ENCODE results near the gene OS9.

The OS9 gene

GRCh38 chr12:57741844-57742738 lies 48.2 kb downstream of the OS9 start:
- TF ChIP-seq, protein P1, sequence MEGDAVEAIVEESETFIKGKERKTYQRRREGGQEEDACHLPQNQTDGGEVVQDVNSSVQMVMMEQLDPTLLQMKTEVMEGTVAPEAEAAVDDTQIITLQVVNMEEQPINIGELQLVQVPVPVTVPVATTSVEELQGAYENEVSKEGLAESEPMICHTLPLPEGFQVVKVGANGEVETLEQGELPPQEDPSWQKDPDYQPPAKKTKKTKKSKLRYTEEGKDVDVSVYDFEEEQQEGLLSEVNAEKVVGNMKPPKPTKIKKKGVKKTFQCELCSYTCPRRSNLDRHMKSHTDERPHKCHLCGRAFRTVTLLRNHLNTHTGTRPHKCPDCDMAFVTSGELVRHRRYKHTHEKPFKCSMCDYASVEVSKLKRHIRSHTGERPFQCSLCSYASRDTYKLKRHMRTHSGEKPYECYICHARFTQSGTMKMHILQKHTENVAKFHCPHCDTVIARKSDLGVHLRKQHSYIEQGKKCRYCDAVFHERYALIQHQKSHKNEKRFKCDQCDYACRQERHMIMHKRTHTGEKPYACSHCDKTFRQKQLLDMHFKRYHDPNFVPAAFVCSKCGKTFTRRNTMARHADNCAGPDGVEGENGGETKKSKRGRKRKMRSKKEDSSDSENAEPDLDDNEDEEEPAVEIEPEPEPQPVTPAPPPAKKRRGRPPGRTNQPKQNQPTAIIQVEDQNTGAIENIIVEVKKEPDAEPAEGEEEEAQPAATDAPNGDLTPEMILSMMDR (IDR thresholded peaks at IDR 0.05) = no peak

DNA sequence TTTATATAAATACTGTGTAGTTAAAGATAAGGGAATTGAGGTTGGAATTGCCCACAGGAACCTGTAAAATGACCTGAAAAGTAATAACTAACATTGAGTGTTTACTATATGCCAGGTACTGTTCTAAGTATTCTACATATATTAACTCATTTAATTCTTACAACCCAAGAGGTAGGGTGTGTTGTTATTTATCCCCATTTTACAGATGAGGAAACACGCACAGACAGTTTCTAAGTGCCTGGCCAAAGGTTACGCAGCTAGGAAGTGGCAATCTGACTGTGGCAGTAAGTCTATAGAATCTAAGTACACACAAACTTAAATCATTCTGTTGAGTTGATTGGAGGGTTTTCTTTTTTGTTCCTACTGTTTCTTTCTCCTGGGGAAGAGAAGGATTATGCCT lies 49.8 kb downstream of the OS9 start:
- TF ChIP-seq, protein P1 (IDR thresholded peaks at IDR 0.05) = no peak

GRCh38 chr12:57744194-57744776 lies 50.4 kb downstream of the OS9 start:
- TF ChIP-seq, protein P1 (IDR thresholded peaks at IDR 0.05) = no peak

DNA sequence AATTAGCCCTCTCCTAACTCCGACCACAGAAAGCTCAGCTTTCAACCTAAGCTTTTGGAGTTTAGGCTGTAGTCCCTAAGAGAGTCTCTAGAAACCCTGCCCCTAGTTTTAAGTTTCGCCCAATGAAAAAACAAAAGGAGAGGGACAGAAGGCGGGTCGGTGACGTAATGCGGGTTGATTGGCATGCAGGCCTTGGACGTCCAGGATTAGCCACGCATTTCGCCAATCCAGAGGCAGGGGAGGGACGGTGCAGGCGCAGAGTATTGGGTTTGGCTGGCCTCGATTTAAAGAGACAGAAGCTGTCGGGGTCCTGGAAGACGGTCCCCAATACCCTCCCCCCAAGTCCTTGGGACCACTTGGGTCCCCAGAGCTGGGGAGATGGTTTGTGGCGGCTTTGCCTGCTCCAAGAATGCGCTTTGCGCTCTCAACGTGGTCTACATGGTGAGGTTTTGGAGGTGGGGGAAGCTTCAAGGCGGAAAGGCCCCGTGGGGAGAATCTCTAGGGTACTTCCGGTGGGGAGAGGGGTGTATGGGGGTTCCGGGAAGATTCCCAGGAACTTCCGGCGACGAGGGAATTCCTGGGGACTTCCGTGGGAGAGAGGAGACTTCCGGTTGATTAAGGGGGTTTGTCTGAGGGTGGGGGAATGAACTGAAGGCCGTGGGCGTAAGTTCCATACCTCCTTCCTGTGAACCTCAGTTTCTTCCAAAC lies 51.0 kb downstream of the OS9 start, which contains the start of gene TSPAN31:
TSPAN31 (plus strand) TSS at position 263 of the 708 bp plus-strand sequence; CDS start at position 379, 116 bp downstream.
- TF ChIP-seq, protein P1 (IDR thresholded peaks at IDR 0.05) = no peak

DNA sequence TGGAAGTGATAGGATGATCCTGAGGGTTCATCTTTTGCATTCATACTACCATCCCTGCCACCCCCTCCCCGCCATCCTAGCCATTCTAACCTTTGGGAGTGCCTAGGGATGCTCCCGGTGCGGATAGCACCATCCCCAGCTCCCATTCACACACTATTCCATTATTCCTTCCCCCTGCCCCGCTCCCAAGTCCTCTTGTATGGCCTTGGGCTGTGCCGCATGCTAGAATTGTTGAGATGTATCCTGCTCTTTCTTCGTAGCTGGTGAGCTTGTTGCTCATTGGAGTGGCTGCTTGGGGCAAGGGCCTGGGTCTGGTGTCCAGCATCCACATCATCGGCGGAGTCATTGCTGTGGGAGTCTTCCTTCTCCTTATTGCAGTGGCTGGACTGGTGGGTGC lies 51.6 kb downstream of the OS9 start:
- TF ChIP-seq, protein P1 (IDR thresholded peaks at IDR 0.05) = no peak

DNA sequence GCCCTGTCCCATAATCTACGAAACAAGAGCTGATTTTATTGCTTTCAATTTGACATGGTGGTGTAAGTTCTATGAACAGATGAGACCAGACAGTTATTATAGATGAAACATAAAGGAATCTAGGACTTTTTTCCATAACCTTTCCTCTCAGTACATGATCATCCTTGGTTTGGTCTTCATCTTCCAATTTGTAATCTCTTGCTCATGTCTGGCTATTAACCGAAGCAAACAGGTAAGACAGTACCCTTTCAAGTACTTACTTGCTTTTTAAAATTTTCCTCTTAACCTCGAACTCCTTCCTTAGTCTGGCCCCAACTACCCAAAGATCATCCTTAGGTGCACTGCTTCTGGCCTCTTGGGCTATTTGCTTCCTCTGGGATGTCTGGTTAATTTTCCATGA lies 52.1 kb downstream of the OS9 start:
- TF ChIP-seq, protein P1 (IDR thresholded peaks at IDR 0.05) = no peak

DNA sequence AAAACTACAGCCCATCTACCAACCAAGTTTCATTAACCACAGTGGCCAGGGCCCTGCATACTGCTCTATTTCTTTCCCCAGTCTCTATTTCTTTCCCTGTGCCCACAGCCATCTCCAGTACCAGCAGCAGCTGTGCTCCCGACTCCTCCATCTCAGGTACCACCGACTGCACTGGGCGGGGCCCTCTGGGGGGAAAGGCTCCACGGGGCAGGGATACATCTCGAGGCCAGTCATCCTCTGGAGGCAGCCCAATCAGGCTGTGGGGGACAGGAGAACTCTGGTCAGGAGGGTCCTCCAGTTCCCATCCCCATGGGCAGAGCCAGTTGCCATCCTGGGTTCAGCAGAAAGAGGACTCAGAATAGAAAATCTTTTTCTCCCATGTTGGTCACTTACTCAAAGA lies 55.1 kb downstream of the OS9 start:
- TF ChIP-seq, protein P1 (IDR thresholded peaks at IDR 0.05) = no peak
